ENCODE data around the gene PPIH.
"Not testable (repeated sequence)": the region's sequence is repeated elsewhere in the genome, so short reads cannot be mapped to it uniquely, and the experiment has no call there.

PPIH gene

DNA sequence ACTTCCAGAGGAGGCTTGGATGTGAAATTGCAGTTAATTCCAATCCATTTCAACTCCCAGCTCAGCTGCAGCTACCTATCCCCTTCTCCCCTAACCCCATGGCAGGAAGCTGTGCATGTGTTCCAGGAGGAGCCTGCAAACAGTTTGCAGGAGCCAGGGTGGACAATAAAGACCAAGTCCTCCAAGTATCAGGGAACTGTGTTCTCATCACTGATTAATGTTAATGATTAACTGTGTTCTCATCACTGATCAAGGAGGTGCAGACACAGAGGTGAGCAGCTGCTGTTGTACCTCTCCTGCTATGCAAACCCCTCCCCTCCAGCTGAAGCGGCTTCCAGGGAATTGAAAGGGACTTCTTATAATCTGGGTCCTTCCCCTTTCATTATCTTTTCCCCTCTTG is 62.6 kb downstream of the PPIH start:
- no peak overlapping the region for H3K4me3 ChIP-seq (ENCODE audit: low read depth, low read length)
- TF ChIP-seq, protein P1, sequence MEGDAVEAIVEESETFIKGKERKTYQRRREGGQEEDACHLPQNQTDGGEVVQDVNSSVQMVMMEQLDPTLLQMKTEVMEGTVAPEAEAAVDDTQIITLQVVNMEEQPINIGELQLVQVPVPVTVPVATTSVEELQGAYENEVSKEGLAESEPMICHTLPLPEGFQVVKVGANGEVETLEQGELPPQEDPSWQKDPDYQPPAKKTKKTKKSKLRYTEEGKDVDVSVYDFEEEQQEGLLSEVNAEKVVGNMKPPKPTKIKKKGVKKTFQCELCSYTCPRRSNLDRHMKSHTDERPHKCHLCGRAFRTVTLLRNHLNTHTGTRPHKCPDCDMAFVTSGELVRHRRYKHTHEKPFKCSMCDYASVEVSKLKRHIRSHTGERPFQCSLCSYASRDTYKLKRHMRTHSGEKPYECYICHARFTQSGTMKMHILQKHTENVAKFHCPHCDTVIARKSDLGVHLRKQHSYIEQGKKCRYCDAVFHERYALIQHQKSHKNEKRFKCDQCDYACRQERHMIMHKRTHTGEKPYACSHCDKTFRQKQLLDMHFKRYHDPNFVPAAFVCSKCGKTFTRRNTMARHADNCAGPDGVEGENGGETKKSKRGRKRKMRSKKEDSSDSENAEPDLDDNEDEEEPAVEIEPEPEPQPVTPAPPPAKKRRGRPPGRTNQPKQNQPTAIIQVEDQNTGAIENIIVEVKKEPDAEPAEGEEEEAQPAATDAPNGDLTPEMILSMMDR (IDR thresholded peaks at IDR 0.05; ENCODE audit: insufficient read depth, low read depth, low read length, missing control alignments), result no peak
- DNase-seq (ENCODE audit: low read depth), result no peak

DNA sequence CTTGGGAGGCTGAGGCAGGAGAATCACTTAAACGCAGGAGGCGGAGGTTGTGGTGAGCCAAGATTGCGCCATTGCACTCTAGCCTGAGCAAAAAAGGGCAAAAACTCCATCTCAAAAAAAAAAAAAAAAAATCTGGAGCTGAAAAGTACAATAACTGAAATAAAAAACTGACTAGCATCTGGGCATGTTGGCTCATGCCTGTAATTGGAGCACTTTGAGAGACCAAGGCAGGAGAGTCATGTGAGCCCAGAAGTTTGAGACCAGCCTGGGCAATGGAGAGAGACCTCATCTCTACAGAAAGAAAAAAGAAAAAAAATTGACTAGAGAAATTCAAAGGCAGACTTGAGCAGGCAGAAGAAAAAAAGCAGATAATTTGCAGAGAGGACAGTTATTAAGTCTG is 63.7 kb downstream of the PPIH start:
- DNase-seq (ENCODE audit: low read depth), result no peak
- H3K4me3 ChIP-seq (ENCODE audit: low read depth, low read length), result no peak overlapping the region
- TF ChIP-seq, protein P1 (IDR thresholded peaks at IDR 0.05; ENCODE audit: insufficient read depth, low read depth, low read length, missing control alignments), result no peak

DNA sequence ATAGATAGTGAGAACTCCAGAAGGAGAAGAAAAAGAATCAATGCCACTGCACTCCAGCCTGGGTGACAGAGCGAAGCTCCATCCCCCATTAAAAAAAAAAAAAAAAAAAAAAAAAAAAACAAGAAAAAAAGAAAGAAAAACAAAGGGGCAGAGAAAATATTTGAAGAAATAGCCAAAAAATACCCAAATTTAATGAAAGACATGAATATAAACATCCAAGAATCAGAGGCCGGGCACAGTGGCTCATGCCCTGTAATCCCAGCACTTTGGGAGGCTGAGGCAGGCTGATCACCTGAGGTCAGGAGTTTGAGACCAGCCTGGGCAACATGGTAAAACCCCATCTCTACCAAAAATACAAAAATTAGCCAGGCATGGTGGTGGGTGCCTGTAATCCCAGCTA is 64.2 kb downstream of the PPIH start:
- not testable (repeated sequence) for H3K4me3 ChIP-seq (ENCODE audit: low read depth, low read length); DNase-seq (ENCODE audit: low read depth)

DNA sequence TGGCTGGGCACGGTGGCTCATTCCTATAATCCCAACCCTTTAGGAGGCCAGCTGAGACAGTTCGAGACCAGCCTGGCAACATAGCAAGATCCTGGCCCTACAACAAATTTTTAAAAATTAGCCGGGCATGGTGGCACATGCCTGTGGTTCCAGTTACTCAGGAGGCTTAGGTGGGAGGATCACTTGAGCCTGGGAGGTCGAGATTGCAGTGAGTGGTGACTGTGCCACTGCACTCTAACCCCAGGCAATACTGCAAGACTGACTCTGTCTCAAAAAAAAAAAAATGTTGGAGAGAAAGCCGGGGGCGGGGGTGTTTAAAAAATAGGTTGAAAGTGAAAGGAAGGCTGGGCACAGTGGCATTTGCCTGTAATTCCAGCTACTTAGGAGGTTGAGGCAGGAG is 65.3 kb downstream of the PPIH start:
- TF ChIP-seq, protein P1 (IDR thresholded peaks at IDR 0.05; ENCODE audit: insufficient read depth, low read depth, low read length, missing control alignments), result no peak
- H3K4me3 ChIP-seq (ENCODE audit: low read depth, low read length), result no peak overlapping the region
- no peak for DNase-seq (ENCODE audit: low read depth)

DNA sequence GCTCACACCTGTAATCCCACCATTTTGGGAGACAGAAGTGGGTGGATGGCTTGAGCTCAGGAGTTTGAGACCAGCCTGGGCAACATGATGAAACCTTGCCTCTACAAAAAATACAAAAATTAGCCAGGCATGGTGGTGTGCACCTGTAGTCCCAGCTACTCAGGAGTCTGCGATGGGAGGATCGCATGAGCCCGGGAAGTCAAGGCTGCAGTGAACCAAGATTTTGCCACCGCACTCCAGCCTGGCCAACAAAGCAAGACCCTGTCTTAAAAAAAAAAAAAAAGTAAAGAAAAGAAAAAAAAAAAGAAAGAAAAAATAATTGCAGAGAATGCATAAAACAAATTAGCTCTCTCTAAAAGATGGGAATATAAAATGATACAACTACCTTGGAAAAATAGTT is 67.6 kb downstream of the PPIH start:
- H3K4me3 ChIP-seq (ENCODE audit: low read depth, low read length); DNase-seq (ENCODE audit: low read depth): not testable (repeated sequence)
